NCI-H2107 (cell line): ENCODE data around the gene SCN5A.

Experiments
- DNase-seq: peaks from one replicate; lab custom pipeline; 2025; lab: John Stamatoyannopoulos, UW

The SCN5A gene

DNA sequence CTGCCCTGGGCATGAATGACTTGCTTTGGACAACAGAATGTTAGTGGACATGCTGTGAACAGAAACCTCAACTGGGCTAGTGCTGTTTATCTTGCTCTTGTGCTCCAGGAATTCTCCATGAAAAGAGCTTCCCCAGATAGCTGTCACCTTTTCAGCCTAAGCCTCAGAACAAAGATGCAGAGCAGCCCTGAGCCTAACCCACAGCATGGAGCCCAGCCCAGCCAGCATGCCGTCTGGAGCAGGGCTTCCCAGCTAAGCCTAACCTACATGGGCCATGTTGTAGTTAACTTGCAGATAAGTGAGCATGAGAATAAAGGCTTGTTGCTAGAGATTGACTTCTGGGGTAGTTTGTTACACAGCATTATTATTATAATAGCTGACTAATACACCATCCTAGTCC is 48.9 kb downstream of the SCN5A start:
- no peak for DNase-seq

DNA sequence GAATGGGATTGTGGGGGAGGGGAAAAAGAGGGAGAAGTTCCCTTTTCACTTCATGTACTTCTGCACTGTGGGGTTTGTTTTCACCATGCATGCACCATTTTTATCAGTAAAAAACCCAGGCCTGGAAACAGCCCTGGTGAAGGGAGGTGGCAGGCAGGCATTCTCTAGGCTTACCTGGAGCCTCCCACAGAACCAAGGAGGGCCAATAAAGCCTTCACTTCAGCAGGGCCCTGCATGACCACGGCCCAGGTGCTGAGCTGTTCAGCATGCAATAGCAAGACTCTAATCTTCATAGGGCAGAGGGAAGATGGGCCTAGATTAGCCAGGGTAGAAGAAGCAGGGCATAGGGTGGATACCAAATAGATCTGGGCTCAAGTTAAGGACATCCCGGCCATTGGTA is 49.6 kb downstream of the SCN5A start:
- DNase-seq, result no peak

DNA sequence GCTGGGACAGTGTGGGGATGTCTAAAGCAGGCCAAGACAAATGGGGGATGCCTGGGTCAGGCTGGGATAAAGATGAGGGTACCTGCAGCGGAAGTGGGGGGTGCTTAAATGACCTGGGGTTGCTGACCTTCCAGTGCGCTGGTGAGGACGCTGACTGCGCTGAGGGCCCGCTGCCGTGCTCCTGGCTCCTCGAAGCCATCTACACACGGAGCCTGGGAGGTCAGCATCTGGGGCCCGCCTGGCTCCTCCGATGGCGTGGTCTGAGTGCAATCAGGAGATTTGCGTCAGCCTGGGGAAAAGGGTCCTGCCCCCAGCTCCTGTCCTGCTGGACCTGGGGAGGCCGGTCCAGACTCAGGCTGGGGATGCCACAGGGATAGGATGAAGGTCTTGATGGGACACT is 50.7 kb downstream of the SCN5A start:
- DNase-seq, result no peak

DNA sequence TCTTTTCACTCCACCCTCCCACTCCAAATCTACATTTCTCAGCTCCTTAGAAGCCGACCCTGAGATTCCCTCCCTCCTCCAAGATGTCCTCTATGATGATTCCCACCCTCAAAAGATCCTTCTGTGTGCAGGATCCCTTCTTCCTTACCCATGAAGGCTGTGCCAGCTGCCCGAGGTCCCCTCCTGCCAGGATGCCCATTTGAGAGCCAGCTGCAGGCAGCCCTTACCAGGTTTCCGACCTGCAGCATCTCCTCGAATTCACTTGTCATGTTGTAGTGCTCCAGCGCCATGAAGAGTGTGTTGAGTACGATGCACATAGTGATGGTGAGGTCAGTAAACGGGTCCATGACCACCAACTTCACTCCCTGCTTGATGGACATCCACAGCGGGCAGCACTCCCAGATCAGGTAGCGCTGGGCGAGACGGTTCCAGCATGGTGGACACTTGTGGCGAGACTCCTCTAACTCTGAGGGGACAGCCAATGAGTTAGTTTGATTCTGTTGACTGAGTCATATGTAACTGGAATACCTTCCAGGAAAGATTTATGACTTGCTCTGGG is 51.9 kb downstream of the SCN5A start:
- DNase-seq, result no peak

DNA sequence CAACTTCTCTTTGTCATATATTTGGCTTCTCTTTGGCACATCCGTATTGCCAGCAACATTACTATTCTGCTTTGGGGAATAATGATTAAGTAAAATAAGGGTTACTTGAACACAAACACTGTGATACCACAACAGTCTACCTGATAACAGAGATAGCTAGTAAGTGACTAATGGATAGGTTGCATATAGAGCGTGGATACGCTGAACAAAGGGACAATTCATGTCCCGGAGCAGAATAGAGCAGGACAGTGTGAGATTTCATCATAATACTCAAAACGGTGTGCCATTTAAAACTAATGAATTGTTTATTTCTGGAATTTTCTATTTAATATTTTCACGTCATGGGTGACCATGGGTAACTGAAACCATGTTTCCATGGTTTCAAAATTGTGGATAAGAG is 54.1 kb downstream of the SCN5A start:
- no peak for DNase-seq

DNA sequence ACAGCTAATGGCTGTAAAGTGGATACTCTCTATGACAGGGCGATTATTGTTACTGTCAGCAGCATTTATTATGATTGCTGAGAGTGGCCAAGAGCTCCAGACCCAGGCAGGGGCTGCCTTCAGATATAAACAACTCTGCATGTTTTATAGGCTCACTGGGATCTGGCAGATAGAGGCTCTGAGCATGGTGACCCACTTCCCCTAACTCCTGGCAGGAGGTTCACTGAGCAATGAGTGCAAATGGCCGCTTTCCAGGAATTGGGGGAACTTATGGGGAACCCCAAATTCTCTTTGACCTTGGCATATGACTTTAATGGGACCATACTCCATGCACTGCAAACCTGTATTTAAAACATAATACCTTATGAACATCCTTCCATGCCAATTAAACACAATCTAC is 59.0 kb downstream of the SCN5A start:
- no peak for DNase-seq

DNA sequence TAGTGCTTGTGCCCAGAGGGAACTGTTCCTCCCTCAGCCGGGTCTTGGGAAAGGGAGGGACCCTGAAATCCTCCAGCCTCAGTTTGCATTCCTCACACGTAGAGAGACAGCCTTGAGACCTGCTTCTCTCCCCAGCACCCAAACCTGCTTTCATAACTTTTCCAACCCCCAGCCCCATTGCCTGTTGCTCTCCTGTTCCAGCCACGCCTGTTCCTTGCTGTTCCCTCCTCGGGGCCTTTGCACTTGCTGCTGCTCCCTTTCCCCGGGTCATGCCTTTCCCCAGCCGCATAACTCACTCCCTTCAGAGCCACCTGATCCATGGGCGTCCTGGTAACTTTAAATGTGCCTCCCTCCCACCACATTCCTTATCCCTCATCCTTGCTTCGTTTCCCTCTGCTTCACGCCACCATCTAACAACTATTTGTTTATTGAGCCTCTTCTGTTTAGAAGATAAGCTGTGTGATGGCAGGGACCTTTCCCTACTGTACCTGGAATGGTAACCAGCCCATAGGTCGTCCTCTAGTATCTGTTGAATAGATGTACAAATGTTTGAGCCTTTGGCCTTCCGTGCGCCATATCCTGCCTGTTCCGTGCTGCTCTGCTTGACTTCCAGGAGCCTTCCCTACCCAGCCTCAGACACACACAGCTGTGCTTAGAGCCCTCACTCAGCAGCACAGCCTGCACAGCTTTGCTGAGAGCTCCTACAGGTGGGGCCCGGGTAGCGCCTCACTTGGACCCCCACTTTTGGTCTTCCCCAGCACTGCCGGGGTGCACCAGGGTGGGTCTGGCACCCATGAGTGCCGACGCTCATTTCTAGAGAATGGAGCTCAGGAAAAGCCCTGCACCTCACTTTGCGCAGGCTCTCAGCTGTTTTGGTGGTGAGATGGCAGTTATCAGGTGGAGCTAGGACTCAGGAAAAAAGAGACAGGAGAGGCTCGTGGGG is 60.2 kb downstream of the SCN5A start:
- DNase-seq, result no peak

DNA sequence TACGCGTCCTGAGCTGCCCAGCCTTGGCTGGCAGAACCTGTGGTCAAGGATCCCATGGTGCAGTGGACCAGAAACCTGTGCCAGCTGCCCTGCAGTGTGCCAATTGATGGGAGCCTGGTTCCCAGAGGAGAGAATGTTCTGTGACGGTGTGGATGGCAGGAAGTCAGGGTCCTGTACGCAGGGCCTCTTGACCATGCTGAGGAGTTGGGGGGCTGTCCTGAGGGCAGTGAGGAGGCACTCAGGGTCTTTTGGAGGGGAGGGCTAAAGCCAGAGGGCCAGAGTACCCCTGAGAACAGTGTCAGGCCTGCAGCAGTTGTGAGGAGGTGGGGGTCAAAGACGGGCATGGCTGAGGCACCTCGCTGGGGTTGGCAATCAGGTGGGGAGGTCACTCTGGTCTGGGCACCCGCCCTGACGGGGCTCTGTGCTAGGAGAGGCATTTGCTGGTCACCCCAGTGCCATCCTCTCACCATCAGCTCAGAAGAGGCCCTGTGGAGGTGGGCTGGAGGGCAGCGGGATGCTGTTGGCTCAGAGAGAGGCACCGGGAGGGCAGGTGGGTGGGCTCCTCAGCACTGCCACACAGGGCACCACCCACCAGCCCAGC is 61.0 kb downstream of the SCN5A start:
- DNase-seq, result no peak

DNA sequence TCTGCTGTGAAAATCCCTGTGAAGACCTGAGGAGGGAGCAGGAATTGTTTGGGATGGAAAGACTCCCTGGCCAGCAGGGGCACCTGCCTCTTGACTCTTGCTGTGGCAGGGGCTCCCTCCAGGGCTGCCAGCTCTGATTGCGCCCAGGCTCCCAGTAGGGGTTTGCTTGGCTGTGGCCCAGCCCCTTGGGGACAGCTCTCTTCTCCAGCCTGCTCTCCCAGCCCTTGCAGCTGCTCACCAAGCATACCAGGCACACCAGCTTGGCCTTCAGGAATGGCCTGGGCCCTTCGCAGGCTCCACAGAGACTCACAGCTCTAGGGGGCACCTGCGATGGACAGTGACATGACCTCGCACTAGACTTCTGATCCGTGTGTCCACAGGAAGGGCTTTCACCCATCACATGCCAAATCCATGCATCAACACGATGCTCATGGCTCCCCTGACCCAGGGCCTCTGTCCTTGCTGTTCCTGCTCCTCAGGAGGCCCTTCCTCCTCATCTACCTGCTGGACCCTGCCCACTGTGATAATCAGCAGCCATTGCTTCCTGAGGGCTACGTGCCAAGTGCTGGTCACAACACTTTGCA is 61.8 kb downstream of the SCN5A start:
- DNase-seq, result no peak

DNA sequence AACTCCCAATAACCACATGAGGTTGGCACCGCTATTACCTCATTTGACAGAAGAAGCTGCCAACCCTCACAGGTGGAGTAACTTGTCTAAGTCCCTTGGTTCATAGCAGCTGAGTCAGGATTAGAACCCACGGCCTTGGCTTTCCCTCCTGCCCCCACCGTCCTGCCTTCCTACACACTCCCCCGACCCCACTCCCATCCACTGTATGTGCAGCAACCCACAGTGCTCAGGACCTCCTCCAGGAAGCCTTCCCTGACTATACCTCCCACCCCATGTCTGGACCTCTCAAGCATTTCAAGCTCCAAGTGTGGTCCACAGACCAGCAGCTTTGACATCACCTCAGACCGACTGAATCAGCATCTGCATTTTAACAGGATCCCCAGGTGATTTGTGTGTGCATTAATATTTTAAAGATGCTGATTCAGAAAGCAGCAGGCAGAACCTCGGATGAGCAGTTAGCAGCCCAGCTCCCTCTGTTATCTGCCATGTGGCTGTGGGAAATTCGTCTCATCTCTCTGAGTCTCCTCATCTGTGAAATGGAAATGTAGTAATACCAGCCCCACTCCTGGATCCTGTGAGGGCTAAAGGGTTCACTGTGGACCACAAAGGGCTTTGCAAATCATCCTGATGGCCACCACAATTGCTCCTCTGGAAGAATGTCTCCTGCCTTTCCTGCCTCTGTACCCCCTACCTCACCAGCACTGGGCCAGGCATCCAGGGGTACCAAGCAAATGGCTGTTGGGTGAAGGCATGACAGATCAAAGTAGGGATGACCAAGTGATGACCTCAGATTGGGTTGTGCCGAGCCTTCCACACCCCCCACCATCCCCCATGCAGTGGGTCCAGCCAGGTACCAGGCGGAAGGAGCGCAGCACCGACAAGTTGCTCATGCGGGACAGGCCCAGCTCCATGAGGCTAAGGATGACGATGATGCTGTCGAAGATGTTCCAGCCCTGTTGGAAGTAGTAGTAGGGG is 62.7 kb downstream of the SCN5A start:
- DNase-seq, result no peak

DNA sequence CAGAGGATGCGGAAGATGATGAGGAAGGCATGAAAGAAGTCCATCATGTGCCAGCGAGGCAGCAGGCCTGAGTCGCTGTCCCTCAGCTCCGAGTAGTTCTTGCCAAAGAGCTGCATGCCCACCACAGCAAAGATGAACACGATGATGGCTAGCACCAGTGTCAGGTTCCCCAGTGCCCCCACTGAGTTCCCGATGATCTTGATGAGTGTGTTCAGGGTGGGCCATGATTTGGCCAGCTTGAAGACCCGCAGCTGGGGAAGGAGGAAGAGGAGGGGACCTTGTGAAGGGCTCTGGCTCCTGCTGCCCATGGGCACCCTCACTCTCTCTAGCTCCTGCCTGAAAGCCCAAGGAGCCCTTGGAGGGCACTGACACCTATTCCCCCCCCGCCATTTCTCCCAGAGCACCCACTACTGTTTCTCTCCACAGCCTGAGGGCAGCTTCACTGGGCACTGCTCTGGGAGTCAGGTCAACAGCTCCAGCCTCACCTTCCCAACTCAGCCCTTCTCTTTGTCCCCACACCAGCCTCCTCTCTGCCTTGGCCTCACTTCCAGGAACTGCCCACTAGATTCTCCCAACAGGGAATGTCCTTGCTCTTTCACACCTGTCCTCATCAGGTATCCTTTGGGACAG is 63.6 kb downstream of the SCN5A start:
- no peak for DNase-seq

DNA sequence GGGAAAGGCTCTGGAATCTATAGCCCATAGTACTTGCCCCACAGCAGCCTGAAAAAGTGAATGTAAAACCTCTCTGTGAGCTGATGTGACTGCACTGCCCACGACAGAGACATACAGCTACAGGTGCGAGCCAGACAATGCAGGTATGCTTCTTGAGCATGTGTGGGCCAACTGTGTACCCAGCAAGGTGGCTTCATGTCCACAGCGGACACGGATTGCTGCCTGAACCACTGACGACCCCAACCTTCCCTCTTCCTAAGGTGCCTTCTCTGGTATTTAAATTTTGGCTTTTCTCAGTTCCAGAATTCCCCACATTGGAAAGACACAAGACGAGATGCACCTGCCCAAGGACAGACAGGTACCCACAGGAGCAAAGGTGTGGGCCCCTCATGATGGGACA is 65.8 kb downstream of the SCN5A start:
- DNase-seq, result no peak

DNA sequence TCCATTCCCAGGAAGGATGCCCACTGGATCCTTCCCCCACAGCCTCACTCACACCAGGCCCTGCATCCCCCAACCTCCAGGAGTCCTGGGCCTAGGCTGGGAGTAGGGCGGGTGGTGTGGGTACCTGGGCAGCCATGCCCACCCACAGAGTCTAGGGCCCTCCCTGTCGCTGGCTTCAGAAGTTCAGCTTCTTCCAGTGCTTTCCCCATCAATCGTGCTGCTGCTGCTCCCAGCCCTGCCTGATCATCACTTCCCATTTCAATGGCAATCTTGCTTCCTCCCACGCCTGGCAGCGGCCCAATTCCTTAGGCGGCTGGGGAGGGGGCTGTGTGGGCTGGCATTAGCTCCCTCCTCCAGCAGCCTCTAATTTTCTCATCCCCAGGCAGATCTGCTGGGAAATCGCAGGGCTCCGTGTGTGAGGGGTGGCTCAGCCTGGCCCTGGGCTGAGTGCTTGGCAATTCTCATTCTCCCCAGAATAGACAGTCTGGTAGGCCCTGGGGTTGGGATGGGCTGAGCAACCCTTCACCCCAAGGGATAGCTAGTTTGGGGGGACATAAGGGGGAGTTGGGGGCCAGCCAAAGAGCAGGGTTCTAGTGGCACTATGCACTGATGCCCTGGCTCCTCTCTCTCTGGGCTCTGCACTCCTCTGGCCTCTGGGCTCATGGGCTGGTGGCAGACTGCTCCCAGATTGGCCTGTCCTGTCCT is 66.4 kb downstream of the SCN5A start:
- DNase-seq, result no peak

DNA sequence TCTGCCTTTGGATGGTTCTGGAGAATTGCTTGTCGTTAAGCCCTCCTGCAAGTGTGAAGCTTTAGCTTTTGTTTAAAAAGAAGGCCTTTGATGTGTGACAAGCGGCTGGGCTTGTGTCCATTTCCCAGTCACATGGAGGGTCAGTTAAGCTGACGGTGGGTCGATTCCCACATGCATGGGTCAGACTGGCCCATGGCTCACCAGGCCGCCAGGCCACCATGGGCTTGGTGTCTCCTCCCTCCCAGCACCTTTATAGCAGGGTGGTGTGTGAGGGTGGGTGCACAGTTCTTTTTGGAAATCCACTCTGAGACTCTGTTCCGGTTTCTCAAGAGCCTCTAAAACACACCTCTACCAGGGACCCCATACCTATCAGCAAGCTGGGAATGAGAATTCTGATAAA is 67.2 kb downstream of the SCN5A start:
- no peak for DNase-seq

DNA sequence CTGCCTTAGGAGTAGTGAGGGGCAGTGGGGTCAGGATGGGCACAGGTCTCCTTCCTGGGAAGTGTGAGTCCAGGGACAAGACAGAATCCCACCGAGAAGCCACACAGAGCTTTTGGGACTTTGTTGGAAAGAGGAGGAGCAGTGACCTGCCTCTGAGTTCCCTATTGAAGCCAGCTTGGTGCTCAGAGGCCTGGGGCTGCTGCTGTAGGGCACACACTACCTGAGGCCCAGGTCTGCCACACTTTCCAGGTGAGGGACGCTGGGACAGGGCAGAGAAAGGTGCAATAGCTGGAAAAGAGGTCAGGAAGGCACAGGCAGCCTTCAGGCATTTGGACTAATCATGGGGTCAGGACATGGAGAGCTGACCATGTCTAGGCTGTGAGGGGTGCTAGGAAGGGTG is 67.7 kb downstream of the SCN5A start:
- DNase-seq, result no peak

DNA sequence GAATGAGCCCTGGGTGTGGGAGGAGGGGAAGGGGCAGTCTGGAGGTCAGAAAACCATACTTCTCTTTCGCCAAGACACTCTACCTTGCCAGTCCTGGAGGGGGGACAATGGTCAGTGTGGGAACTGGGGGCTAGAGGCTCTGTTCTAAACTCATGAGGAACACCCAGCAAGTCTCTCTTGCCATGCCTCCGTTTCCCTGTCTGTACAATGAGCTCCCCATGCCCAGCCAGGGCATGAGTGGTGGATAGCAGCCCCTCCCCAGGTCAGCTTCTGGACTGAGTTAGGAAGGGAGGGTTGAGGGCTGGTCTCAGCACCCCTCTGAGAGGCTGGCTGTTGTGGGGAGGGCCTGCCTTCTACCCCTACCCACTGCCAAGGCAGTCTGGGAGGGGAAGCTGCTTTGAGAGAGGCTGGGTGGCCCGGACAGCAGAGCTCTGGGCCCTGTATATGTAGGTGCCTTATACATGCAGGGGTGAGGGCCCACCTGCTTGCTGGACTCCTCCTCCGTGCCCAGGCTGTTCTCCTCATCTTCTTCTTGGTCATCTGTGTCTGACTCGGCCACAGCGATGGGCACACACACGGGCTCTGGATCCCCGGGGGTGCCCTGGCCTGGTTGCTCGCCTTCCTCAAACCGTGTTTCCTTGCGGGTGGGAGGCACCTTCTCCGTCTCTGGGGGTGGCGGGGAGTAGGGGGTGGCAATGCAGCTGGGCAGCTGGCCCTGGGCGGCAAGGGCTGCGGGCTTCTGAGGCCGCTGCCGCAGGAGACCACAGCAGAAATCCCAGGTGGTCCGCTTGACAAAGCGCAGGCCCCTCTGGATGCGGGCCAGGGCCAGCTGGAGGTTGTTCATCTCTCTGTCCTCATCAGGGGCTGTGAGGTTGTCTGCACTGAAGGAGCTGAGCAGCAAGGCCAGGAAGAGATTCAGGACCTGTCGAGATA is 68.8 kb downstream of the SCN5A start:
- DNase-seq, result no peak

DNA sequence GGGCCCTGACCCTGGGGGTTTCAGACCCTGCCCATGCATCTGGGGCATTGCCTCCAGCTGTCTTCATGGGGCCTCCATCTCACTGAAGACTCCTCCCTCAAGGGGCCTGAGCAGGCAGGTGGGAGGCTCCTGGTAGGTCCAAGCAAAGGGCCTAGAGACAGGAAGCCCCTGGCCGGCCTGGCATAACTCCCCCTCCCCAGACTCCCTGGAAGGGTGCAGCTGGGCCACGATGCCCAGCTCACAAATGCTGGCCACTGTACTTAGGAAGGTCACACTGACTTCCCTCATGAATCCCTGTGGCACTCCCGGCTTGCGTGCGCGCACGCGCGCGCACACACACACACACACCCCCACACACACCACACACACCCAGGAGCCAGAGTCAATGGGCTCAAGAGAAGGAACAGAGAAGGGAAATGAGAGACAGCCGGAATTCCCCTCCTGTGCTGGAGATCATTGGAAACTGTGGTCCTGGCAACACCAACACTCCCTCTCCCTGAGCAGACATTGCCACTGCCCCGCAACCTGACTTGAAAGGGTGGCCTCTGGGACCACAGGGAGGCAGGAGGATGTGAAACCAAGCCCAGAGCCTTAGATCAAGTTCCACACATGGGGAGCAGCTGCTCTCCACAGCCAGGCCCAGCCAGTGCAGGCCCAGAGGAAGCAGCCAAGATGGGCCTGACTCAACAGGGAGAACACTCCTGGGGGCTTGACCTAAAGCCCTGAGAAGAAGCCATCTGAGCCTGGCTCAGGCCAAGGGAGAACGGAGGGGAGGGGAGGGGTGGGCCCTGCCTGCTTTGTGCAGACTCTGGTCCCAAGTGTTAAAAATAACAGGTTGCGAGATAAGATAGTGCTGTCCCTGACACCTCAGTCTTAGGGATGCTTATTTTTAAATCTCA is 69.7 kb downstream of the SCN5A start:
- DNase-seq, result no peak

DNA sequence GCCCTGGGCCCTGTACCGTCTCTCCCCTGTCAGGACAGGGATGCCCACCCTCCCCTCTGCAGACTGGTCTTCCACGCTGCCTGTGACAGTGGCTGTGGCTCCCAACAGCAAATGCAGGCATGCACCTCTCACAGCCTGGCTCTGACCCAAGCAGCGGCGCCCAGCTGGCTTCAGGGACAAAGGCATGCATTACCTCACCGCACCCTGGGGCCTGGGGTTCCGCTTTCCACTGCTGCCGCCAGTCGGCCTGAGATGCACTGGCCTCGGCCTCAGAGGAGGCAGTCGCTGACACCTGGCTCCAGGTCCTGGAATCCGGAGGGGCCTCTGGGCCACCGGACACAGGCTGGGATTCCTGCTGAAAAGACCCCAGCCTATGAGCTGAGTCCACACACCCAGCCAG is 70.3 kb downstream of the SCN5A start:
- peak; percentile 21 for DNase-seq
